ENCODE data around the gene HYLS1.

GRCh38 chr11:125925247-125925740 is 37.8 kb downstream of the HYLS1 start:
- no peak for TF ChIP-seq CTCF (IDR thresholded peaks at IDR 0.05)
- no peak for TF ChIP-seq POLR2A (IDR thresholded peaks at IDR 0.05)
- no peak for TF ChIP-seq EP300 (IDR thresholded peaks at IDR 0.05)

All from tibial nerve (tissue), 4 donors.